SH-SY5Y (cell line): Measurements from ENCODE around the gene SPATA12.

Source experiments
- GATA2 ChIP-seq: IDR thresholded peaks from 2 replicates; pipeline ENCODE4 v1.6.1; 2011; ENCODE audit warnings: mild to moderate bottlenecking, low read depth, low read length
- GATA3 ChIP-seq: IDR thresholded peaks from 2 replicates; pipeline ENCODE4 v1.6.1; 2011; ENCODE audit warnings: low read depth, mild to moderate bottlenecking, low read length, moderate library complexity

GRCh38 chr3:57068437-57069089 lies 8.1 kb downstream of the SPATA12 start:
- TF ChIP-seq GATA3 (no peak), GATA2 (no peak)
